Spleen (tissue), 7 donors: ENCODE data around the gene RC3H2.

Experiments
- POLR2A ChIP-seq, 3 donors: fragments of 450-650 bp; IDR thresholded peaks; one replicate each; pipeline ENCODE4 v1.5.1; 2017; ENCODE audit warnings: antibody characterized with exemption in 3 of 3, mild to moderate bottlenecking in 1 of 3
- POLR2AphosphoS5 ChIP-seq, 3 donors: sonication (generic); formaldehyde crosslinking; IDR thresholded peaks; one replicate each; pipeline ENCODE4 v1.5.1; 2017; ENCODE audit warnings: antibody characterized with exemption in 3 of 3
- TF ChIP-seq, protein P1 (sequence below), 11 experiments: fragments of 200-600 bp in 7 of 11; fragments of 450-650 bp in 4 of 11; sonication (generic) in 4 of 11; IDR thresholded peaks in 8 of 11; conservative IDR thresholded peaks in 3 of 11; 1 replicate in 7 of 11; 2 replicates in 4 of 11; pipeline versions ENCODE4 v1.4.0 to v1.8.0; 2016 to 2021; ENCODE audit warnings: antibody characterized with exemption in 11 of 11, inconsistent platforms in 4 of 11, mild to moderate bottlenecking in 1 of 11
- donor health status: DM: no; HTN: no; CAD: no; lungs with moderate emphysema.
- donor health status: DM: no; HTN: no; CAD: no.
- donor health status: DM: no; HTN: no; CAD: no.

DNA sequence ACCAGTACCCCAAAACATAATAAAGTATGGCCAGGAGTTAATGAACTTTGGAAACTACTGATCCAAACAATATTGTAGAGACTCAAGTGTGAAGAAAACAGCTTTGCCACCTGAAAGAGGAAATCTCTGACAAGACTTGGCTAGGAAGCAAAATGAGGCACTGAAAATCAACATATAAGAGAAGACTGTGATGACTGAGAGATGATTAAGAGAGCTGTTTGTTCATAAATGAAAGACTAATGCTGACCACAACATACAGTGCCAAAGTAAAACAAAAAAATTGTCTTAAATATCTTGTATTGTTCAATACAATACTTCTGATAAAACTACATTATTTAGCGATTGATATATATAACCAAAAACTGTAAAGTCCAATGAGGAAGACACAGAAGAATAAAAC lies 7.2 kb downstream of the RC3H2 start:
- TF ChIP-seq POLR2A (IDR thresholded peaks at IDR 0.05), result no peak
- TF ChIP-seq, protein P1, sequence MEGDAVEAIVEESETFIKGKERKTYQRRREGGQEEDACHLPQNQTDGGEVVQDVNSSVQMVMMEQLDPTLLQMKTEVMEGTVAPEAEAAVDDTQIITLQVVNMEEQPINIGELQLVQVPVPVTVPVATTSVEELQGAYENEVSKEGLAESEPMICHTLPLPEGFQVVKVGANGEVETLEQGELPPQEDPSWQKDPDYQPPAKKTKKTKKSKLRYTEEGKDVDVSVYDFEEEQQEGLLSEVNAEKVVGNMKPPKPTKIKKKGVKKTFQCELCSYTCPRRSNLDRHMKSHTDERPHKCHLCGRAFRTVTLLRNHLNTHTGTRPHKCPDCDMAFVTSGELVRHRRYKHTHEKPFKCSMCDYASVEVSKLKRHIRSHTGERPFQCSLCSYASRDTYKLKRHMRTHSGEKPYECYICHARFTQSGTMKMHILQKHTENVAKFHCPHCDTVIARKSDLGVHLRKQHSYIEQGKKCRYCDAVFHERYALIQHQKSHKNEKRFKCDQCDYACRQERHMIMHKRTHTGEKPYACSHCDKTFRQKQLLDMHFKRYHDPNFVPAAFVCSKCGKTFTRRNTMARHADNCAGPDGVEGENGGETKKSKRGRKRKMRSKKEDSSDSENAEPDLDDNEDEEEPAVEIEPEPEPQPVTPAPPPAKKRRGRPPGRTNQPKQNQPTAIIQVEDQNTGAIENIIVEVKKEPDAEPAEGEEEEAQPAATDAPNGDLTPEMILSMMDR (IDR thresholded peaks at IDR 0.05 in 8 of 11, conservative IDR thresholded peaks at IDR 0.05 in 3 of 11), result no peak
- TF ChIP-seq POLR2AphosphoS5 (IDR thresholded peaks at IDR 0.05), result no peak
